CD4-positive, alpha-beta T cell (primary cell): Measurements from ENCODE around the gene DOCK6. TPM values are rescaled to one million over a fixed set of nuclear protein-coding genes. Genes with fewer than 3 reads are reported as not detected.

Experiments used
- ATAC-seq: fragments of 200-7000 bp; cut with Tn5 transposase; one replicate; pipeline ENCODE4 v1.10.0; 2022; ENCODE audit warnings: mild to moderate bottlenecking; ENCODE audit not compliant: poor library complexity
- CTCF ChIA-PET: fragments of 350-600 bp; sonication (Branson Sonifier 250); formaldehyde crosslinking; loops from one replicate; lab custom pipeline; 2021; ENCODE audit warnings: antibody characterized with exemption, inconsistent platforms; lab: Charles Lee
- POLR2A ChIA-PET: fragments of 350-600 bp; sonication (Branson Sonifier 250); formaldehyde crosslinking; loops from one replicate; lab custom pipeline; 2021; ENCODE audit warnings: antibody characterized with exemption, inconsistent platforms; lab: Charles Lee
- DNase-seq, 14 experiments: peaks; one replicate each; pipeline ENCODE4 v3.0.0-alpha.2; 2013 to 2020; ENCODE audit warnings: mixed read lengths in 2 of 14
- H3K27ac ChIP-seq, 2 donors: one replicate each; pipeline versions ENCODE4 v1.5.1 to v1.7.0; 2013; ENCODE audit warnings: low read length in 2 of 2, low read depth in 1 of 2, mild to moderate bottlenecking in 1 of 2
- H3K27me3 ChIP-seq, 2 experiments: 1 replicate in 1 of 2; 2 replicates in 1 of 2; pipeline versions ENCODE4 v1.6.1 to v1.7.0; 2013; ENCODE audit warnings: low read length in 2 of 2, control low read depth in 1 of 2, mild to moderate bottlenecking in 1 of 2, moderate library complexity in 1 of 2; ENCODE audit not compliant: insufficient read depth in 2 of 2, control insufficient read depth in 1 of 2
- H3K36me3 ChIP-seq: one replicate; pipeline ENCODE4 v1.6.1; 2013; ENCODE audit warnings: low read length, control low read depth; ENCODE audit not compliant: insufficient read depth
- H3K4me1 ChIP-seq: one replicate; pipeline ENCODE4 v1.6.1; 2013; ENCODE audit warnings: low read length, control low read depth; ENCODE audit not compliant: insufficient read depth
- H3K4me3 ChIP-seq: one replicate; pipeline ENCODE4 v1.5.1; 2013; ENCODE audit warnings: mild to moderate bottlenecking, low read length, moderate library complexity
- H3K9me3 ChIP-seq, 2 experiments: 1 replicate in 1 of 2; 2 replicates in 1 of 2; pipeline versions ENCODE4 v1.6.1 to v1.7.0; 2013; ENCODE audit warnings: low read length in 2 of 2, mild to moderate bottlenecking in 2 of 2, control low read depth in 1 of 2, moderate library complexity in 1 of 2; ENCODE audit not compliant: control insufficient read depth in 1 of 2, insufficient read depth in 1 of 2
- H3K27ac Mint-ChIP-seq: one replicate; pipeline ENCODE4 v1.8.0; 2020; ENCODE audit warnings: mixed read lengths
- H3K27me3 Mint-ChIP-seq: one replicate; pipeline ENCODE4 v1.8.0; 2021; ENCODE audit warnings: mixed read lengths
- H3K36me3 Mint-ChIP-seq: one replicate; pipeline ENCODE4 v1.8.0; 2021; ENCODE audit warnings: low read depth, mixed read lengths
- H3K4me1 Mint-ChIP-seq: one replicate; pipeline ENCODE4 v1.8.0; 2021; ENCODE audit warnings: low read depth, mixed read lengths
- H3K4me3 Mint-ChIP-seq: one replicate; pipeline ENCODE4 v1.8.0; 2020; ENCODE audit warnings: mild to moderate bottlenecking, mixed read lengths
- H3K9me3 Mint-ChIP-seq: one replicate; pipeline ENCODE4 v1.8.0; 2020; ENCODE audit warnings: mixed read lengths
- intact Hi-C, 2 experiments: fragments of 100-400 bp; cut with DNase I in 1 of 2; cut with micrococcal nuclease in 1 of 2; formaldehyde crosslinking; loops; one replicate each; pipeline versions ENCODE4 v1.15.1 to v1.9.0; 2023 to 2025; cut with DNase I, micrococcal nuclease
- polyA plus RNA-seq, 2 donors: library from polyadenylated mRNA; unstranded; fragments of 120-200 nt; gene quantifications; one replicate each; pipeline ENCODE4 v1.2.1, GENCODE V29; 2013
- total RNA-seq, 174 experiments: library from RNA in 2 of 174; stranded (reverse) in 2 of 174; gene quantifications; one replicate each; pipeline ENCODE4 v1.2.3 and lab custom pipeline; 2021 to 2026
- TF ChIP-seq, protein P1 (sequence below): fragments of 200-600 bp; IDR thresholded peaks from one replicate; pipeline ENCODE4 v1.8.0; 2022; ENCODE audit warnings: antibody characterized with exemption, mild to moderate bottlenecking

Gene DOCK6
- total RNA-seq (under 1 TPM; 0.14 to 0.38 TPM), total RNA-seq (lab: John Stamatoyannopoulos, UW) (0 to 4.8 (median 0.56) reads per million in 172 experiments)
- 0.21 TPM for polyA plus RNA-seq (2013, experiment 1 of 2)
- polyA plus RNA-seq (2013, experiment 2 of 2): 1.3 TPM

DNA sequence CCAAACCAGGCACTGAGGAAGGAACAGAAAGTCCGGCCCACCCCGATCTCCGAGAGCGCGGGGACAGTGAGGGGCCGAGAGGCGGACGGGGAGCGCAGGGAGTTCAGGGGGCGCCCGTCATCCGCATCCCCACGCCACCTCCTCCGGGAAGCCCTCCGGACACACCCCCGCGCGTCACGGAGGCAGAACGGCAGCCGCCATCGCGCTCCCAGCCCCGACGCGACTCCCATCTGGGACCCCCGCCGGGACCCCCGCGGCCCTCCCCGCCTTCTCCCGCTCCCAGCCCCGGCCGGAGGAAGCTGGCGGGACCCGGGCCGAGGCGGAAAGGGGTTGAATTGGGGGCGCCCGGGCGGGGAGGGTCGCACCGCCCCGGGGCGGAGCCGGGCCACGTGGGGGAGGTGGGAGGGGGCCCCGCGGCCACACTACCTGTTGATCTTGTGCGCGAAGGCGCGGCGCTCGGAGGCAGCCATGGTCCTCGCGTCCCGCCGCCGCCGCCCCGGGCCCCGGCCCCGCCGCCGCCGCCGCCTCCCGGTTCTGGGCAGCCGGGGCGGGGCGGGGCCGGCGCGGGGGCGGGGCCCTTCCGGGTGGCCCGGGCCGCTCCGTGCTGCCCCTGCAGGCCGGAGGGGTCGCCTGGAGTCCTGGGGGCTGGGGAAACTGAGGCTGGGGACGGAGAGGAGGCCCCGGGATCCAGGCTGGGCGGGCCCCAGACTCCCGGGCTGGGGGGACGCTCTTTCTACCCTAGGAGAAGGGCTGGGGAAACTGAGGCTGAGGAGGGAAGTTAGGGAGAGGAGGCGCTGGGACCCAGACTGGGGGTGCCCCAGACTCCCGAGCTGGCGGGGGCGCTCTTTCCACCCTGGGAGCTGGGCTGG, at the start of gene DOCK6:
DOCK6 (minus strand) TSS at position 554 of the 869 bp plus-strand sequence; CDS start at position 470, 84 bp downstream.
- Mint-ChIP-seq H3K36me3 (no peaks in the 10 kb centered on the region), H3K9me3 (no peaks in the 10 kb centered on the region), H3K4me3 (peak within 1 kb of the TSS; percentile 45), H3K4me1 (no peaks in the 10 kb centered on the region), H3K27ac (no peak within 1 kb of the TSS), H3K27me3 (peaks cover 65% of the 10 kb centered on the region)
- Histone ChIP-seq H3K36me3 (no peaks in the 10 kb centered on the region), H3K27me3 (peaks cover 32 to 33% of the 10 kb centered on the region in 2 experiments), H3K4me1 (peaks cover 13% of the 10 kb centered on the region), H3K4me3 (peak within 1 kb of the TSS; percentile 29), H3K9me3 (peaks cover 0 to 11% of the 10 kb centered on the region in 2 experiments), H3K27ac (no peak within 1 kb of the TSS)
- POLR2A ChIA-PET: no interaction called here
- TF ChIP-seq, protein P1, sequence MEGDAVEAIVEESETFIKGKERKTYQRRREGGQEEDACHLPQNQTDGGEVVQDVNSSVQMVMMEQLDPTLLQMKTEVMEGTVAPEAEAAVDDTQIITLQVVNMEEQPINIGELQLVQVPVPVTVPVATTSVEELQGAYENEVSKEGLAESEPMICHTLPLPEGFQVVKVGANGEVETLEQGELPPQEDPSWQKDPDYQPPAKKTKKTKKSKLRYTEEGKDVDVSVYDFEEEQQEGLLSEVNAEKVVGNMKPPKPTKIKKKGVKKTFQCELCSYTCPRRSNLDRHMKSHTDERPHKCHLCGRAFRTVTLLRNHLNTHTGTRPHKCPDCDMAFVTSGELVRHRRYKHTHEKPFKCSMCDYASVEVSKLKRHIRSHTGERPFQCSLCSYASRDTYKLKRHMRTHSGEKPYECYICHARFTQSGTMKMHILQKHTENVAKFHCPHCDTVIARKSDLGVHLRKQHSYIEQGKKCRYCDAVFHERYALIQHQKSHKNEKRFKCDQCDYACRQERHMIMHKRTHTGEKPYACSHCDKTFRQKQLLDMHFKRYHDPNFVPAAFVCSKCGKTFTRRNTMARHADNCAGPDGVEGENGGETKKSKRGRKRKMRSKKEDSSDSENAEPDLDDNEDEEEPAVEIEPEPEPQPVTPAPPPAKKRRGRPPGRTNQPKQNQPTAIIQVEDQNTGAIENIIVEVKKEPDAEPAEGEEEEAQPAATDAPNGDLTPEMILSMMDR: no peak
- peak; percentile 44 for ATAC-seq
- intact Hi-C loops: no loop called here
- CTCF ChIA-PET: no interaction called here
- DNase-seq: peak in 2 of 14 experiments; percentile 22

- Histone ChIP-seq H3K27ac (no peak overlapping the region), H3K27me3 (no peaks in the 10 kb centered on the region), H3K9me3 (no peaks in the 10 kb centered on the region), H3K4me3 (no peak overlapping the region), H3K4me1 (no peaks in the 10 kb centered on the region), H3K36me3 (no peaks in the 10 kb centered on the region)
- TF ChIP-seq, protein P1: no peak
- Mint-ChIP-seq H3K9me3 (no peaks in the 10 kb centered on the region), H3K36me3 (no peaks in the 10 kb centered on the region), H3K4me3 (no peak overlapping the region), H3K27ac (no peak overlapping the region), H3K4me1 (no peaks in the 10 kb centered on the region), H3K27me3 (peaks cover 10% of the 10 kb centered on the region)
- DNase-seq: no peak
- ChIA-PET POLR2A (no interaction called here), CTCF (no interaction called here)
- intact Hi-C loops: no loop called here
- ATAC-seq: no peak
These were observed 44.0 kb upstream of the DOCK6 start for GRCh38 chr19:11306337-11306736.

- H3K27ac ChIP-seq: no peak overlapping the region
- Mint-ChIP-seq H3K27me3 (peaks cover 12% of the 10 kb centered on the region), H3K4me1 (no peaks in the 10 kb centered on the region), H3K27ac (no peak overlapping the region), H3K9me3 (no peaks in the 10 kb centered on the region), H3K4me3 (no peak overlapping the region), H3K36me3 (no peaks in the 10 kb centered on the region)
- TF ChIP-seq, protein P1: no peak
- DNase-seq (no peak), ATAC-seq (no peak)
- H3K27me3 ChIP-seq: no peaks in the 10 kb centered on the region
- no peaks in the 10 kb centered on the region for H3K36me3 ChIP-seq
- ChIA-PET CTCF (interaction anchor here (1.3 kb wide), 1 partner anchor 11 kb away, joined by 5 read pairs; no protein-coding TSS in a partner anchor), POLR2A (no interaction called here)
- no peak overlapping the region for H3K4me3 ChIP-seq
- intact Hi-C loops: no loop called here
- no peaks in the 10 kb centered on the region for H3K9me3 ChIP-seq
- H3K4me1 ChIP-seq: no peaks in the 10 kb centered on the region
These were observed 42.6 kb upstream of the DOCK6 start for GRCh38 chr19:11304936-11305335.
